ENCODE results near the gene CPA3.

CPA3 gene

GRCh38 chr3:148829926-148830325, 35.2 kb upstream of the CPA3 start:
- no peak for DNase-seq (ENCODE audit: low read depth in 1 of 2, low spot score in 1 of 2)
- H3K4me3 ChIP-seq (replicated peaks; ENCODE audit: insufficient read depth, low read length), result no peak overlapping the region
- TF ChIP-seq REST (IDR thresholded peaks at IDR 0.05; ENCODE audit: insufficient replicate concordance, low read depth), result no peak
- TF ChIP-seq CTCF (IDR thresholded peaks at IDR 0.05; ENCODE audit: insufficient read depth, low read length), result no peak
- TF ChIP-seq POLR2AphosphoS5 (IDR thresholded peaks at IDR 0.05; ENCODE audit: low read depth), result no peak
- TF ChIP-seq SPI1 (IDR thresholded peaks at IDR 0.05; ENCODE audit: borderline replicate concordance, low read depth), result no peak
- H3K27ac ChIP-seq (replicated peaks), result no peak overlapping the region
- H3K27me3 ChIP-seq (ENCODE audit: insufficient read depth, poor library complexity, severe bottlenecking), result no peaks in the 10 kb centered on the region

GRCh38 chr3:148833223-148833622, 31.9 kb upstream of the CPA3 start:
- TF ChIP-seq CTCF (IDR thresholded peaks at IDR 0.05; ENCODE audit: insufficient read depth, low read length) (no peak), REST (IDR thresholded peaks at IDR 0.05; ENCODE audit: insufficient replicate concordance, low read depth) (no peak), SPI1 (IDR thresholded peaks at IDR 0.05; ENCODE audit: borderline replicate concordance, low read depth) (no peak), GABPA (IDR thresholded peaks at IDR 0.05; ENCODE audit: low read depth) (no peak), POLR2AphosphoS5 (IDR thresholded peaks at IDR 0.05; ENCODE audit: low read depth) (no peak)

GRCh38 chr3:148839805-148840204, 25.3 kb upstream of the CPA3 start:
- Histone ChIP-seq H3K4me3 (replicated peaks; ENCODE audit: insufficient read depth, low read length) (no peak overlapping the region), H3K27ac (replicated peaks) (no peak overlapping the region), H3K27me3 (ENCODE audit: insufficient read depth, poor library complexity, severe bottlenecking) (no peaks in the 10 kb centered on the region)
- TF ChIP-seq SPI1 (IDR thresholded peaks at IDR 0.05; ENCODE audit: borderline replicate concordance, low read depth) (no peak), CTCF (IDR thresholded peaks at IDR 0.05; ENCODE audit: insufficient read depth, low read length) (no peak), POLR2AphosphoS5 (IDR thresholded peaks at IDR 0.05; ENCODE audit: low read depth) (no peak)
- no peak for DNase-seq (ENCODE audit: low read depth in 1 of 2, low spot score in 1 of 2)

More at GRCh38 chr3:148833223-148833622, 31.9 kb upstream of the CPA3 start:
- Histone ChIP-seq H3K27me3 (ENCODE audit: insufficient read depth, poor library complexity, severe bottlenecking) (no peaks in the 10 kb centered on the region), H3K4me3 (replicated peaks; ENCODE audit: insufficient read depth, low read length) (no peak overlapping the region), H3K27ac (replicated peaks) (no peak overlapping the region)
- DNase-seq (ENCODE audit: low read depth in 1 of 2, low spot score in 1 of 2), result no peak

GRCh38 chr3:148840451-148840850, 24.6 kb upstream of the CPA3 start:
- TF ChIP-seq GABPA (IDR thresholded peaks at IDR 0.05; ENCODE audit: low read depth) (no peak), CTCF (IDR thresholded peaks at IDR 0.05; ENCODE audit: insufficient read depth, low read length) (no peak), POLR2AphosphoS5 (IDR thresholded peaks at IDR 0.05; ENCODE audit: low read depth) (no peak), REST (IDR thresholded peaks at IDR 0.05; ENCODE audit: insufficient replicate concordance, low read depth) (no peak), SPI1 (IDR thresholded peaks at IDR 0.05; ENCODE audit: borderline replicate concordance, low read depth) (no peak)
- no peak for DNase-seq (ENCODE audit: low read depth in 1 of 2, low spot score in 1 of 2)
- H3K27me3 ChIP-seq (ENCODE audit: insufficient read depth, poor library complexity, severe bottlenecking), result no peaks in the 10 kb centered on the region
- H3K27ac ChIP-seq (replicated peaks), result no peak overlapping the region
- H3K4me3 ChIP-seq (replicated peaks; ENCODE audit: insufficient read depth, low read length), result no peak overlapping the region

Measured in HL-60 (cell line).